HG03025 (cell line): Measurements from ENCODE around the gene GALNT4.

ENCODE experiments used
- ATAC-seq: cut with Tn5 transposase; IDR thresholded peaks from one replicate; pipeline ENCODE4 v1.9.1; 2021; ENCODE audit warnings: mild to moderate bottlenecking, moderate library complexity; ENCODE audit not compliant: unreplicated experiment, low FRiP score

Gene GALNT4

GRCh38 chr12:89497005-89497404, 27.6 kb downstream of the GALNT4 start:
- no peak for ATAC-seq

- ATAC-seq, result peak; percentile 51
Observed at GRCh38 chr12:89494411-89495231, 30.0 kb downstream of the GALNT4 start.

- peak; percentile 44 for ATAC-seq
Observed at GRCh38 chr12:89493670-89494302, 30.8 kb downstream of the GALNT4 start.

GRCh38 chr12:89492883-89493282, 31.7 kb downstream of the GALNT4 start:
- ATAC-seq, result no peak

- ATAC-seq, result no peak
Observed at GRCh38 chr12:89490922-89491321, 33.7 kb downstream of the GALNT4 start.

- ATAC-seq, result no peak
Observed at GRCh38 chr12:89486264-89486663, 38.3 kb downstream of the GALNT4 start.

GRCh38 chr12:89484470-89484869, 40.1 kb downstream of the GALNT4 start:
- no peak for ATAC-seq

- ATAC-seq, result no peak
Observed at GRCh38 chr12:89481213-89481914, 43.2 kb downstream of the GALNT4 start.

- ATAC-seq, result no peak
Observed at GRCh38 chr12:89479982-89480381, 44.6 kb downstream of the GALNT4 start.

- no peak for ATAC-seq
Observed at GRCh38 chr12:89477633-89478279, 46.8 kb downstream of the GALNT4 start.

GRCh38 chr12:89476904-89477595, 47.5 kb downstream of the GALNT4 start:
- no peak for ATAC-seq

- ATAC-seq, result no peak
Observed at GRCh38 chr12:89476232-89476631, 48.4 kb downstream of the GALNT4 start.

GRCh38 chr12:89475203-89475990, 49.2 kb downstream of the GALNT4 start:
- peak; percentile 54 for ATAC-seq

- peak; percentile 10 for ATAC-seq
Observed at GRCh38 chr12:89474615-89475014, 50.0 kb downstream of the GALNT4 start.
